Mesenchymal stem cell (in vitro differentiated cells and primary cell): Measurements from ENCODE around the gene ATG9A.

Experiments
- DNase-seq: peaks from one replicate; pipeline ENCODE4 v3.0.0-alpha.2; 2013
- H2AFZ ChIP-seq: one replicate; pipeline ENCODE4 v1.6.1; 2013; ENCODE audit warnings: low read depth, mild to moderate bottlenecking, control low read depth, inconsistent platforms, low read length, moderate library complexity
- H2AK5ac ChIP-seq: 2 replicates; pipeline ENCODE4 v1.6.1; 2013; ENCODE audit warnings: low read length, moderate library complexity, mild to moderate bottlenecking, inconsistent platforms; ENCODE audit not compliant: severe bottlenecking
- H2BK120ac ChIP-seq: one replicate; pipeline ENCODE4 v1.6.1; 2013; ENCODE audit warnings: low read depth, mild to moderate bottlenecking, inconsistent platforms, low read length, moderate library complexity
- H2BK12ac ChIP-seq, 2 experiments: one replicate each; pipeline ENCODE4 v1.6.1; 2013; ENCODE audit warnings: inconsistent platforms in 2 of 2, low read length in 2 of 2, mild to moderate bottlenecking in 2 of 2, moderate library complexity in 2 of 2, control low read depth in 1 of 2
- H2BK15ac ChIP-seq: one replicate; pipeline ENCODE4 v1.6.1; 2013; ENCODE audit warnings: mild to moderate bottlenecking, low read depth, inconsistent platforms; ENCODE audit not compliant: poor library complexity, severe bottlenecking
- H2BK5ac ChIP-seq: 2 replicates; pipeline ENCODE4 v1.6.1; 2013; ENCODE audit warnings: low read depth, mild to moderate bottlenecking, low read length, control low read depth, inconsistent platforms; ENCODE audit not compliant: poor library complexity, severe bottlenecking
- H3K14ac ChIP-seq, 2 experiments: one replicate each; pipeline ENCODE4 v1.6.1; 2013; ENCODE audit warnings: inconsistent platforms in 2 of 2, low read length in 2 of 2, control low read depth in 1 of 2, mild to moderate bottlenecking in 1 of 2, moderate library complexity in 1 of 2
- H3K18ac ChIP-seq, 2 experiments: one replicate each; pipeline ENCODE4 v1.6.1; 2013; ENCODE audit warnings: inconsistent platforms in 2 of 2, low read length in 2 of 2, control low read depth in 1 of 2, low read depth in 1 of 2, mild to moderate bottlenecking in 1 of 2
- H3K23ac ChIP-seq, 2 experiments: one replicate each; pipeline ENCODE4 v1.6.1; 2013; ENCODE audit warnings: inconsistent platforms in 2 of 2, low read length in 2 of 2, mild to moderate bottlenecking in 2 of 2, moderate library complexity in 2 of 2, control low read depth in 1 of 2
- H3K27ac ChIP-seq: 2 replicates; pipeline ENCODE4 v1.5.1; 2013; ENCODE audit warnings: mild to moderate bottlenecking, moderate library complexity, low read length, control low read depth, inconsistent platforms; ENCODE audit not compliant: poor library complexity, severe bottlenecking
- H3K27me3 ChIP-seq, 2 experiments: 2 replicates each; pipeline versions ENCODE4 v1.6.1 to v1.7.0; 2013; ENCODE audit warnings: low read length in 2 of 2, mild to moderate bottlenecking in 2 of 2, moderate library complexity in 2 of 2, control low read depth in 1 of 2, inconsistent platforms in 1 of 2; ENCODE audit not compliant: control insufficient read depth in 1 of 2, insufficient read depth in 1 of 2
- H3K36me3 ChIP-seq, 2 experiments: 2 replicates each; pipeline versions ENCODE4 v1.6.1 to v1.7.0; 2013; ENCODE audit warnings: low read length in 2 of 2, control low read depth in 1 of 2, inconsistent platforms in 1 of 2, low read depth in 1 of 2, mild to moderate bottlenecking in 1 of 2; ENCODE audit not compliant: insufficient read depth in 2 of 2, control insufficient read depth in 1 of 2
- H3K4ac ChIP-seq, 2 experiments: one replicate each; pipeline ENCODE4 v1.6.1; 2013; ENCODE audit warnings: inconsistent platforms in 2 of 2, low read length in 2 of 2, mild to moderate bottlenecking in 2 of 2, moderate library complexity in 2 of 2, control low read depth in 1 of 2, low read depth in 1 of 2
- H3K4me1 ChIP-seq: 2 replicates; pipeline ENCODE4 v1.6.1; 2013; ENCODE audit warnings: low read depth, low read length, control low read depth; ENCODE audit not compliant: control insufficient read depth, insufficient read depth
- H3K4me2 ChIP-seq: 2 replicates; pipeline ENCODE4 v1.6.1; 2013; ENCODE audit warnings: low read length, mild to moderate bottlenecking, inconsistent platforms; ENCODE audit not compliant: poor library complexity, severe bottlenecking
- H3K4me3 ChIP-seq, 2 experiments: 2 replicates each; pipeline versions ENCODE4 v1.5.1 to v1.7.0; 2013; ENCODE audit warnings: low read length in 2 of 2, mild to moderate bottlenecking in 2 of 2, control low read depth in 1 of 2, low read depth in 1 of 2; ENCODE audit not compliant: insufficient read depth in 1 of 2
- H3K79me1 ChIP-seq: replicated peaks from 2 replicates; pipeline ENCODE4 v1.6.1; 2013; ENCODE audit warnings: mild to moderate bottlenecking, control low read depth, low read length, inconsistent platforms; ENCODE audit not compliant: poor library complexity, severe bottlenecking
- H3K9ac ChIP-seq: 2 replicates; pipeline ENCODE4 v1.7.0; 2013; ENCODE audit warnings: mild to moderate bottlenecking, low read length, moderate library complexity
- H3K9me3 ChIP-seq: 2 replicates; pipeline ENCODE4 v1.7.0; 2013; ENCODE audit warnings: mild to moderate bottlenecking, low read length; ENCODE audit not compliant: control insufficient read depth
- H4K8ac ChIP-seq: one replicate; pipeline ENCODE4 v1.6.1; 2013; ENCODE audit warnings: inconsistent platforms, mild to moderate bottlenecking, low read length, moderate library complexity
- H4K91ac ChIP-seq: one replicate; pipeline ENCODE4 v1.6.1; 2013; ENCODE audit warnings: mild to moderate bottlenecking, low read length, inconsistent platforms
- WGBS: methylation state at CpG from one replicate; pipeline ENCODE4 v1.1.7; 2013; ENCODE audit warnings: mixed read lengths; 5-methylcytosine and 5-hydroxymethylcytosine counted together

The ATG9A gene

GRCh38 chr2:219216535-219216915, 12.9 kb downstream of the ATG9A start:
- H3K9me3 ChIP-seq = no peaks in the 10 kb centered on the region
- no peak overlapping the region for H3K18ac ChIP-seq
- no peak overlapping the region for H3K4ac ChIP-seq
- H2BK5ac ChIP-seq = no peak overlapping the region
- no peak overlapping the region for H2BK15ac ChIP-seq
- H3K9ac ChIP-seq = peak overlapping the region; percentile 53
- no peak overlapping the region for H3K4me2 ChIP-seq
- no peak overlapping the region for H3K23ac ChIP-seq
- peaks cover 17% of the 10 kb centered on the region for H3K79me1 ChIP-seq
- no peak overlapping the region for H2BK120ac ChIP-seq
- H2AK5ac ChIP-seq = no peak overlapping the region
- H3K4me1 ChIP-seq = peaks cover 15% of the 10 kb centered on the region
- peaks cover 63 to 72% of the 10 kb centered on the region in 2 experiments for H3K36me3 ChIP-seq
- no peak overlapping the region for H4K91ac ChIP-seq
- peak overlapping the region in 1 of 2 experiments; percentile 48 for H3K14ac ChIP-seq
- no peak for DNase-seq
- H3K27ac ChIP-seq = no peak overlapping the region
- WGBS = 97% methylated on average over 6 of the region's 6 CpGs
- H3K4me3 ChIP-seq = no peak overlapping the region
- H2BK12ac ChIP-seq = peak overlapping the region in 1 of 2 experiments; percentile 47
- no peaks in the 10 kb centered on the region for H3K27me3 ChIP-seq
- H2AFZ ChIP-seq = no peak overlapping the region
- no peak overlapping the region for H4K8ac ChIP-seq

- H3K4ac ChIP-seq = peak overlapping the region in 1 of 2 experiments; percentile 52
- H2BK15ac ChIP-seq = no peak overlapping the region
- 95% methylated on average over 27 of the region's 27 CpGs for WGBS
Measured at GRCh38 chr2:219215871-219216534, 13.4 kb downstream of the ATG9A start.

GRCh38 chr2:219214786-219215185, 14.7 kb downstream of the ATG9A start:
- no peak overlapping the region for H3K4ac ChIP-seq
- no peak for DNase-seq
- no peak overlapping the region for H2AFZ ChIP-seq
- no peak overlapping the region for H2AK5ac ChIP-seq
- no peak overlapping the region for H3K14ac ChIP-seq
- H3K27me3 ChIP-seq = no peaks in the 10 kb centered on the region
- H2BK120ac ChIP-seq = no peak overlapping the region
- no peak overlapping the region for H3K4me2 ChIP-seq
- H3K4me3 ChIP-seq = no peak overlapping the region
- no peak overlapping the region for H3K18ac ChIP-seq
- H4K8ac ChIP-seq = no peak overlapping the region
- H4K91ac ChIP-seq = no peak overlapping the region
- no peak overlapping the region for H2BK12ac ChIP-seq
- no peak overlapping the region for H3K27ac ChIP-seq
- H2BK5ac ChIP-seq = no peak overlapping the region
- 96% methylated on average over 6 of the region's 6 CpGs for WGBS
- peaks cover 17% of the 10 kb centered on the region for H3K79me1 ChIP-seq
- H3K36me3 ChIP-seq = peaks cover 58 to 72% of the 10 kb centered on the region in 2 experiments
- H3K23ac ChIP-seq = no peak overlapping the region
- no peak overlapping the region for H3K9ac ChIP-seq
- no peaks in the 10 kb centered on the region for H3K9me3 ChIP-seq
- no peak overlapping the region for H2BK15ac ChIP-seq
- peaks cover 15% of the 10 kb centered on the region for H3K4me1 ChIP-seq

More at GRCh38 chr2:219215871-219216534, 13.4 kb downstream of the ATG9A start:
- H3K4me3 ChIP-seq = no peak overlapping the region
- no peak overlapping the region for H2AK5ac ChIP-seq
- peaks cover 17% of the 10 kb centered on the region for H3K79me1 ChIP-seq
- H2BK120ac ChIP-seq = no peak overlapping the region
- H3K4me2 ChIP-seq = no peak overlapping the region
- H3K36me3 ChIP-seq = peaks cover 58 to 72% of the 10 kb centered on the region in 2 experiments
- no peaks in the 10 kb centered on the region for H3K27me3 ChIP-seq
- no peak overlapping the region for H4K8ac ChIP-seq
- H3K23ac ChIP-seq = no peak overlapping the region
- no peak overlapping the region for H4K91ac ChIP-seq
- H3K27ac ChIP-seq = no peak overlapping the region
- no peak overlapping the region for H3K18ac ChIP-seq
- H3K9me3 ChIP-seq = no peaks in the 10 kb centered on the region
- peak overlapping the region; percentile 53 for H3K9ac ChIP-seq
- DNase-seq = no peak
- H2AFZ ChIP-seq = no peak overlapping the region
- H3K14ac ChIP-seq = peak overlapping the region in 1 of 2 experiments; percentile 48
- peaks cover 15% of the 10 kb centered on the region for H3K4me1 ChIP-seq
- H2BK12ac ChIP-seq = peak overlapping the region in 1 of 2 experiments; percentile 7
- H2BK5ac ChIP-seq = no peak overlapping the region

- Histone ChIP-seq H2BK120ac (no peak overlapping the region), H4K8ac (no peak overlapping the region), H3K27me3 (no peaks in the 10 kb centered on the region), H2BK5ac (no peak overlapping the region), H3K9me3 (no peaks in the 10 kb centered on the region), H3K79me1 (peaks cover 17% of the 10 kb centered on the region), H3K36me3 (peaks cover 58 to 75% of the 10 kb centered on the region in 2 experiments), H3K27ac (no peak overlapping the region), H2BK12ac (no peak overlapping the region), H2AFZ (no peak overlapping the region), H3K4me2 (no peak overlapping the region), H3K4me3 (no peak overlapping the region), H3K14ac (no peak overlapping the region), H3K4ac (no peak overlapping the region), H2AK5ac (no peak overlapping the region), H3K23ac (no peak overlapping the region), H3K4me1 (peaks cover 12% of the 10 kb centered on the region), H3K9ac (no peak overlapping the region), H4K91ac (no peak overlapping the region), H2BK15ac (no peak overlapping the region), H3K18ac (no peak overlapping the region)
- WGBS = 94% methylated on average over 15 of the region's 15 CpGs
- DNase-seq = no peak
Measured at GRCh38 chr2:219214141-219214540, 15.3 kb downstream of the ATG9A start.
